OCI-LY7 (cell line): ENCODE results near the gene ADAMTSL2. TPM values are rescaled to one million over a fixed set of nuclear protein-coding genes. Genes with fewer than 3 reads are reported as not detected.
A peak's percentile ranks its signal among the peaks of the same experiment; 100 is the strongest.

Experiments
- BruUV-seq: library from RNA; stranded (reverse); fragments of 400-500 nt; replicated peaks from 2 replicates; lab custom pipeline; 2021; lab: Mats Ljungman, UMichigan
- CTCF ChIA-PET: fragments of 300-600 bp; sonication (Branson Sonifier 250); formaldehyde crosslinking; loops from one replicate; lab custom pipeline; 2022; ENCODE audit warnings: antibody characterized with exemption; ENCODE audit not compliant: unreplicated experiment; lab: Charles Lee
- POLR2A ChIA-PET: fragments of 300-600 bp; sonication (Branson Sonifier 250); formaldehyde crosslinking; loops from one replicate; lab custom pipeline; 2022; ENCODE audit warnings: antibody characterized with exemption; lab: Charles Lee
- DNase-seq: peaks from one replicate; pipeline ENCODE4 v3.0.0-alpha.2; 2015; ENCODE audit warnings: low spot score
- H2AFZ ChIP-seq: fragments of 200-600 bp; sonication (generic), shearing (Covaris generic); 2 replicates; pipeline ENCODE4 v1.6.1; 2014; ENCODE audit warnings: mild to moderate bottlenecking, antibody characterized with exemption, low read length, moderate library complexity
- H3K27ac ChIP-seq: fragments of 200-600 bp; sonication (generic); 2 replicates; pipeline ENCODE4 v1.5.1; 2014; ENCODE audit warnings: mixed run types, low read depth, mild to moderate bottlenecking, moderate library complexity, low read length, inconsistent platforms; ENCODE audit not compliant: poor library complexity, severe bottlenecking
- H3K36me3 ChIP-seq: fragments of 200-600 bp; sonication (generic); 2 replicates; pipeline ENCODE4 v1.6.1; 2014; ENCODE audit warnings: mild to moderate bottlenecking, antibody characterized with exemption, low read length, moderate library complexity, mixed read lengths; ENCODE audit not compliant: insufficient read depth
- H3K4me1 ChIP-seq: fragments of 200-600 bp; sonication (generic); 2 replicates; pipeline ENCODE4 v1.5.1; 2014; ENCODE audit warnings: mild to moderate bottlenecking, low read length; ENCODE audit not compliant: insufficient read depth, poor library complexity, severe bottlenecking
- H3K4me2 ChIP-seq: fragments of 200-600 bp; sonication (generic); 2 replicates; pipeline ENCODE4 v1.6.1; 2014; ENCODE audit warnings: mild to moderate bottlenecking, low read length
- H3K4me3 ChIP-seq: fragments of 200-600 bp; sonication (generic); 2 replicates; pipeline ENCODE4 v1.5.1; 2014; ENCODE audit warnings: mild to moderate bottlenecking, low read depth, low read length; ENCODE audit not compliant: poor library complexity, severe bottlenecking
- H3K79me2 ChIP-seq: fragments of 200-600 bp; sonication (generic); 2 replicates; pipeline ENCODE4 v1.6.1; 2016; ENCODE audit warnings: low read depth, mild to moderate bottlenecking, low read length, moderate library complexity, mixed read lengths; ENCODE audit not compliant: insufficient read depth
- H3K9me2 ChIP-seq: fragments of 200-600 bp; sonication (generic); 2 replicates; pipeline ENCODE4 v1.6.1; 2016; ENCODE audit warnings: mild to moderate bottlenecking, low read length, mixed read lengths; ENCODE audit not compliant: insufficient read depth
- H3K9me3 ChIP-seq: fragments of 200-600 bp; sonication (generic); 2 replicates; pipeline ENCODE4 v1.6.1; 2014; ENCODE audit warnings: mild to moderate bottlenecking, mixed run types, low read length, mixed read lengths
- H4K20me1 ChIP-seq: fragments of 200-600 bp; sonication (generic); 2 replicates; pipeline ENCODE4 v1.6.1; 2014; ENCODE audit warnings: mild to moderate bottlenecking, antibody characterized with exemption, low read length, moderate library complexity, mixed read lengths; ENCODE audit not compliant: insufficient read depth
- CTCF ChIP-seq: fragments of 200-600 bp; sonication (generic); conservative IDR thresholded peaks from 2 replicates; pipeline ENCODE4 v1.5.1; 2014; ENCODE audit warnings: mild to moderate bottlenecking, antibody characterized with exemption, low read length, moderate library complexity, mixed read lengths
- EZH2phosphoT487 ChIP-seq: fragments of 200-600 bp; sonication (generic); IDR thresholded peaks from 2 replicates; pipeline ENCODE4 v1.6.1; 2018; ENCODE audit warnings: low read depth, borderline replicate concordance, mild to moderate bottlenecking, mixed run types, antibody characterized with exemption, low read length, moderate library complexity, mixed read lengths
- intact Hi-C: fragments of 100-400 bp; cut with micrococcal nuclease; formaldehyde crosslinking; loops from one replicate; pipeline ENCODE4 v1.10.0; 2022; ENCODE audit not compliant: unreplicated experiment
- total RNA-seq, 2 experiments: library from RNA; depleted of rRNA in 1 of 2; stranded (reverse); fragments of >200 nt in 1 of 2; shearing (Covaris generic) in 1 of 2; gene quantifications; 2 replicates each; pipeline ENCODE4 v1.2.3, GENCODE V29; 2014 to 2022

ADAMTSL2 gene
- total RNA-seq, 2 experiments from 2014 or later = 0.88 TPM; not detected in 1

GRCh38 chr9:133597316-133597957, 62.9 kb downstream of the ADAMTSL2 start:
- ChIA-PET POLR2A (interaction anchor here (0.7 kb wide), 1 partner anchor 11 kb away, joined by 3 read pairs; no protein-coding TSS in a partner anchor), CTCF (no interaction called here)
- Histone ChIP-seq H3K36me3 (no peaks in the 10 kb centered on the region), H4K20me1 (no peaks in the 10 kb centered on the region), H3K79me2 (no peaks in the 10 kb centered on the region), H3K4me2 (no peak overlapping the region), H3K9me3 (peaks cover 19% of the 10 kb centered on the region), H3K4me3 (no peak overlapping the region), H3K27ac (no peak overlapping the region), H2AFZ (no peak overlapping the region), H3K9me2 (no peaks in the 10 kb centered on the region), H3K4me1 (no peaks in the 10 kb centered on the region)
- DNase-seq = peak; percentile 58
- TF ChIP-seq EZH2phosphoT487 = no peak
- TF ChIP-seq CTCF = no peak
- BruUV-seq = no TSS peak
- intact Hi-C loops = no loop called here

- H3K4me1 ChIP-seq = peaks cover under 1% of the 10 kb centered on the region
- POLR2A ChIA-PET = no interaction called here
These were observed 64.5 kb downstream of the ADAMTSL2 start for GRCh38 chr9:133598978-133599377.

More at GRCh38 chr9:133598978-133599377, 64.5 kb downstream of the ADAMTSL2 start:
- H3K79me2 ChIP-seq = no peaks in the 10 kb centered on the region
- H3K4me3 ChIP-seq = no peak overlapping the region
- no peaks in the 10 kb centered on the region for H3K36me3 ChIP-seq
- DNase-seq = no peak
- no peak overlapping the region for H3K4me2 ChIP-seq
- no peaks in the 10 kb centered on the region for H4K20me1 ChIP-seq
- no peak overlapping the region for H3K27ac ChIP-seq
- no peak overlapping the region for H2AFZ ChIP-seq
- peaks cover 19% of the 10 kb centered on the region for H3K9me3 ChIP-seq
- H3K9me2 ChIP-seq = no peaks in the 10 kb centered on the region
- CTCF ChIA-PET = interaction anchor here (0.7 kb wide), 1 partner anchor 56 kb away, joined by 3 read pairs; no protein-coding TSS in a partner anchor
- no TSS peak for BruUV-seq
- intact Hi-C loops = no loop called here
- TF ChIP-seq EZH2phosphoT487 (no peak), CTCF (no peak)
